Sigmoid colon (tissue), 7 donors: ENCODE data around the gene TEX35. TPM values are rescaled to one million over a fixed set of nuclear protein-coding genes. Genes with fewer than 3 reads are reported as not detected.
A peak's percentile ranks its signal among the peaks of the same experiment; 100 is the strongest.

Experiments used
- DNase-seq: peaks from one replicate; pipeline ENCODE4 v3.0.0-alpha.2; 2019
- H3K27ac ChIP-seq, 4 donors: fragments of 200-600 bp; sonication (generic); one replicate each; pipeline ENCODE4 v1.5.1; 2016 to 2019; ENCODE audit warnings: mild to moderate bottlenecking in 1 of 4
- H3K27me3 ChIP-seq, 3 donors: fragments of 200-600 bp; sonication (generic); one replicate each; pipeline ENCODE4 v1.5.1; 2019; ENCODE audit warnings: mild to moderate bottlenecking in 1 of 3
- H3K36me3 ChIP-seq, 4 donors: fragments of 200-600 bp; sonication (generic); one replicate each; pipeline ENCODE4 v1.5.1; 2016 to 2019
- H3K4me1 ChIP-seq, 4 donors: fragments of 200-600 bp; sonication (generic); one replicate each; pipeline ENCODE4 v1.5.1; 2017 to 2019
- H3K4me3 ChIP-seq, 4 donors: fragments of 200-600 bp; sonication (generic); one replicate each; pipeline ENCODE4 v1.5.1; 2017 to 2019; ENCODE audit warnings: mild to moderate bottlenecking in 2 of 4, moderate library complexity in 1 of 4
- H3K9me3 ChIP-seq, 4 donors: fragments of 200-600 bp in 3 of 4; sonication (generic) in 3 of 4; one replicate each; pipeline versions ENCODE4 v1.5.1 to v1.6.1; 2013 to 2019
- EP300 ChIP-seq, 4 donors: sonication (generic); formaldehyde crosslinking; IDR thresholded peaks; one replicate each; pipeline ENCODE4 v1.6.1; 2017; ENCODE audit warnings: antibody characterized with exemption in 4 of 4
- POLR2A ChIP-seq, 2 donors: fragments of 450-650 bp; IDR thresholded peaks; one replicate each; pipeline ENCODE4 v1.6.1; 2016; ENCODE audit warnings: antibody characterized with exemption in 2 of 2, mild to moderate bottlenecking in 2 of 2, moderate library complexity in 2 of 2
- POLR2AphosphoS5 ChIP-seq, 4 donors: sonication (generic); formaldehyde crosslinking; IDR thresholded peaks; one replicate each; pipeline ENCODE4 v1.6.1; 2017; ENCODE audit warnings: antibody characterized with exemption in 4 of 4
- WGBS, 2 donors: extraction: QIAGEN DNeasy Blood & Tissue Kit; methylation state at CpG; one replicate each; pipeline ENCODE4 v1.1.7; 2013; 5-methylcytosine and 5-hydroxymethylcytosine counted together
- intact Hi-C: fragments of 100-400 bp; cut with DNase I; formaldehyde crosslinking; loops from one replicate; pipeline ENCODE4 v1.15.1; 2023
- polyA plus RNA-seq, 3 donors: library from polyadenylated mRNA; stranded (reverse); fragments of 200-250 nt; gene quantifications; one replicate each; pipeline ENCODE4 v1.2.3, GENCODE V29; 2013
- total RNA-seq, 4 donors: library from RNA; depleted of rRNA; stranded (reverse); fragments of >200 nt; gene quantifications; one replicate each; pipeline ENCODE4 v1.1.0, GENCODE V29; 2016
- TF ChIP-seq, protein P1 (sequence below), 4 experiments: fragments of 450-650 bp in 3 of 4; fragments of 200-600 bp in 1 of 4; IDR thresholded peaks; one replicate each; pipeline ENCODE4 v1.5.1; 2016 to 2019; ENCODE audit warnings: antibody characterized with exemption in 4 of 4, mild to moderate bottlenecking in 3 of 4, moderate library complexity in 2 of 4
- donor health status: healthy with polysubstance abuse.
- donor health status: Bipolar disorder and iron deficiency.
- donor health status: healthy.

Gene TEX35
- total and polyA plus RNA-seq, 7 donors = not detected

- Histone ChIP-seq H3K36me3 (no peaks in the 10 kb centered on the region), H3K27ac (no peak overlapping the region), H3K4me1 (peaks cover 0 to 13% (median 11%) of the 10 kb centered on the region in 4 donors), H3K27me3 (peaks cover 0 to 12% (median 0%) of the 10 kb centered on the region in 3 donors), H3K9me3 (no peaks in the 10 kb centered on the region), H3K4me3 (peak overlapping the region in 3 of 4 donors; percentile 33 to 39 (median 39))
- TF ChIP-seq POLR2AphosphoS5 (IDR thresholded peaks at IDR 0.05) (no peak), POLR2A (IDR thresholded peaks at IDR 0.05) (no peak), EP300 (IDR thresholded peaks at IDR 0.05) (no peak)
- TF ChIP-seq, protein P1, sequence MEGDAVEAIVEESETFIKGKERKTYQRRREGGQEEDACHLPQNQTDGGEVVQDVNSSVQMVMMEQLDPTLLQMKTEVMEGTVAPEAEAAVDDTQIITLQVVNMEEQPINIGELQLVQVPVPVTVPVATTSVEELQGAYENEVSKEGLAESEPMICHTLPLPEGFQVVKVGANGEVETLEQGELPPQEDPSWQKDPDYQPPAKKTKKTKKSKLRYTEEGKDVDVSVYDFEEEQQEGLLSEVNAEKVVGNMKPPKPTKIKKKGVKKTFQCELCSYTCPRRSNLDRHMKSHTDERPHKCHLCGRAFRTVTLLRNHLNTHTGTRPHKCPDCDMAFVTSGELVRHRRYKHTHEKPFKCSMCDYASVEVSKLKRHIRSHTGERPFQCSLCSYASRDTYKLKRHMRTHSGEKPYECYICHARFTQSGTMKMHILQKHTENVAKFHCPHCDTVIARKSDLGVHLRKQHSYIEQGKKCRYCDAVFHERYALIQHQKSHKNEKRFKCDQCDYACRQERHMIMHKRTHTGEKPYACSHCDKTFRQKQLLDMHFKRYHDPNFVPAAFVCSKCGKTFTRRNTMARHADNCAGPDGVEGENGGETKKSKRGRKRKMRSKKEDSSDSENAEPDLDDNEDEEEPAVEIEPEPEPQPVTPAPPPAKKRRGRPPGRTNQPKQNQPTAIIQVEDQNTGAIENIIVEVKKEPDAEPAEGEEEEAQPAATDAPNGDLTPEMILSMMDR (IDR thresholded peaks at IDR 0.05) = no peak
- intact Hi-C loops = no loop called here
- 32 to 54% methylated on average over 20 of the region's 20 CpGs for WGBS, 2 donors
- DNase-seq = no peak
Observed at GRCh38 chr1:178487070-178487615, 25.8 kb upstream of the TEX35 start.

- Histone ChIP-seq H3K9me3 (no peaks in the 10 kb centered on the region), H3K4me3 (no peak overlapping the region), H3K36me3 (no peaks in the 10 kb centered on the region), H3K4me1 (peaks cover 0 to 13% (median 11%) of the 10 kb centered on the region in 4 donors), H3K27ac (no peak overlapping the region), H3K27me3 (peaks cover 0 to 12% (median 0%) of the 10 kb centered on the region in 3 donors)
- TF ChIP-seq POLR2AphosphoS5 (IDR thresholded peaks at IDR 0.05) (no peak), EP300 (IDR thresholded peaks at IDR 0.05) (no peak), POLR2A (IDR thresholded peaks at IDR 0.05) (no peak)
- TF ChIP-seq, protein P1 (IDR thresholded peaks at IDR 0.05) = no peak
- DNase-seq = no peak
- 96 to 97% methylated on average over 4 of the region's 4 CpGs for WGBS, 2 donors
- intact Hi-C loops = no loop called here
Observed at GRCh38 chr1:178488393-178488792, 24.5 kb upstream of the TEX35 start.

DNA sequence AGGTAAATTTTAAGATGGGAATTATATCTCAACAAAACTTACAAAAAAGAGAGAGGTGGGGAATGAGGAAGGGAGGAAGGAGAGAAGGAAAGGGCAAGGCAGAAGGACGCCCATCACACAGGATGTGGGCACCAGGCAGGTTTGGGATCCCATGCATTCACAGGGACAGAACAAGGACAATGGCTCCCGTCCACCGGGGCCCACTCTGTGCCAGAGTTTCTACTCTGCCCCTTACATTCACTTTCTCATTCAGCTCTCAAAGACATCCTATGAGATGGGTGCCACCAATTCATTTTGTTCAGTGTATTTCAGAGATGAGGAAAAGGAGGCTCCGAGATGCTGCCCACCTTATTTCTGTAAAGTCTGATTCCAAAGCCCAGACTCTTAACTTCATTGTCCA lies 23.5 kb upstream of the TEX35 start:
- no peak for DNase-seq
- TF ChIP-seq EP300 (IDR thresholded peaks at IDR 0.05) = no peak
- no peak for TF ChIP-seq POLR2AphosphoS5 (IDR thresholded peaks at IDR 0.05)
- no peak for TF ChIP-seq POLR2A (IDR thresholded peaks at IDR 0.05)
- TF ChIP-seq, protein P1 (IDR thresholded peaks at IDR 0.05) = no peak
- H3K9me3 ChIP-seq = no peaks in the 10 kb centered on the region
- H3K4me3 ChIP-seq = no peak overlapping the region
- peaks cover 0 to 12% (median 0%) of the 10 kb centered on the region in 3 donors for H3K27me3 ChIP-seq
- 90 to 94% methylated on average over 4 of the region's 4 CpGs for WGBS, 2 donors
- peaks cover 0 to 13% (median 11%) of the 10 kb centered on the region in 4 donors for H3K4me1 ChIP-seq
- no peak overlapping the region for H3K27ac ChIP-seq
- intact Hi-C loops = no loop called here
- no peaks in the 10 kb centered on the region for H3K36me3 ChIP-seq

- TF ChIP-seq POLR2AphosphoS5 (IDR thresholded peaks at IDR 0.05) = no peak
- TF ChIP-seq EP300 (IDR thresholded peaks at IDR 0.05) = no peak
- TF ChIP-seq POLR2A (IDR thresholded peaks at IDR 0.05) = no peak
- TF ChIP-seq, protein P1 (IDR thresholded peaks at IDR 0.05) = no peak
- Histone ChIP-seq H3K4me1 (peaks cover 0 to 13% (median 11%) of the 10 kb centered on the region in 4 donors), H3K27me3 (peaks cover 0 to 12% (median 0%) of the 10 kb centered on the region in 3 donors), H3K4me3 (no peak overlapping the region), H3K36me3 (no peaks in the 10 kb centered on the region), H3K27ac (no peak overlapping the region), H3K9me3 (no peaks in the 10 kb centered on the region)
- DNase-seq = no peak
- WGBS, 2 donors = 96% methylated on average over 8 of the region's 8 CpGs
- intact Hi-C loops = no loop called here
Observed at GRCh38 chr1:178490136-178490535, 22.8 kb upstream of the TEX35 start.

DNA sequence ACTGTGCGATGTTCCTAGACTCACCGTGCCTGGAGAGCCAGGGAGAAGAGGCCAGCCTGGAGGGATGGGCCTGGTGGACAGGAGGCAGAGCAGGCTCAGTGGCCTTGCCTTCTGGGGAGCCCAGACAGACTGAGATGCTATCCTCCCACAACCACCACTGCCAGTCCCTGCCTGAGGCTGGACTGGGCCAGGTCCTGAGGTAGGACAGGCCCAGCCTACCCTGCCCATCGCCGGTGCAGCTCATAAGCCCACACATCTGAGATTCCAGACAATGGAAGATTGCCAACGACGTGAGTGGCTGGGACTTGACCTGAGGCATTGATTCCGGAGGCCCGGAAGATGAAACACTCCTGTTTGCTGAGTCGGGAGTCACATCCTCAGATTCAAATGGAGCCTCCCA lies 21.9 kb upstream of the TEX35 start:
- H3K9me3 ChIP-seq = no peaks in the 10 kb centered on the region
- intact Hi-C loops = no loop called here
- TF ChIP-seq, protein P1 (IDR thresholded peaks at IDR 0.05) = no peak
- no peak for TF ChIP-seq POLR2AphosphoS5 (IDR thresholded peaks at IDR 0.05)
- TF ChIP-seq EP300 (IDR thresholded peaks at IDR 0.05) = no peak
- TF ChIP-seq POLR2A (IDR thresholded peaks at IDR 0.05) = no peak
- H3K36me3 ChIP-seq = no peaks in the 10 kb centered on the region
- no peak overlapping the region for H3K4me3 ChIP-seq
- WGBS, 2 donors = 92 to 93% methylated on average over 9 of the region's 9 CpGs
- DNase-seq = no peak
- peaks cover 0 to 12% (median 0%) of the 10 kb centered on the region in 3 donors for H3K27me3 ChIP-seq
- H3K27ac ChIP-seq = no peak overlapping the region
- H3K4me1 ChIP-seq = peaks cover 0 to 12% (median 11%) of the 10 kb centered on the region in 4 donors
